Raji (cell line): ENCODE results near the gene ZSCAN5A.
A peak's percentile ranks its signal among the peaks of the same experiment; 100 is the strongest.

ENCODE experiments used
- POLR2A ChIP-seq: IDR thresholded peaks from 2 replicates; pipeline ENCODE4 v1.6.1; 2011; ENCODE audit warnings: low read depth, low read length, control low read depth; ENCODE audit not compliant: insufficient read depth

ZSCAN5A gene

DNA sequence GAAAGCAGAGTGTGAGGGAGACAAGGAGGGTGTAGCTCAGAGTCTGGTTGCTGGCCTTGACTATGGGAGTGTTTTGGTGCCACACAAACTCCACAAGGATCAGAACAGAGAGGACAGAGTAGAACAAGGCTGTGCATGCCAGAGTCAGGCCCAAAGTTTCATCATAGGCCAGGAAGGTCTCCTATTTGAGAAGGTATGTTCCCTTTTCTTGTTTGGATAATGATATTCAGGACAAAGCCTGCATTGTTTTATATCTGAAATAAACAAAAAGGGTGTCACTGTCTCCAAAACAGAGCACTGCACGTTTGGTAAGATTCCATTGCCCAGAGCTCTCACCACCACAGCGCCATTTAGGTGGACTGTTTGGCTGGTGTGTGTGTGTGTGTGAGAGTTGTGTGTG is 3.1 kb upstream of the ZSCAN5A start:
- no peak for TF ChIP-seq POLR2A

DNA sequence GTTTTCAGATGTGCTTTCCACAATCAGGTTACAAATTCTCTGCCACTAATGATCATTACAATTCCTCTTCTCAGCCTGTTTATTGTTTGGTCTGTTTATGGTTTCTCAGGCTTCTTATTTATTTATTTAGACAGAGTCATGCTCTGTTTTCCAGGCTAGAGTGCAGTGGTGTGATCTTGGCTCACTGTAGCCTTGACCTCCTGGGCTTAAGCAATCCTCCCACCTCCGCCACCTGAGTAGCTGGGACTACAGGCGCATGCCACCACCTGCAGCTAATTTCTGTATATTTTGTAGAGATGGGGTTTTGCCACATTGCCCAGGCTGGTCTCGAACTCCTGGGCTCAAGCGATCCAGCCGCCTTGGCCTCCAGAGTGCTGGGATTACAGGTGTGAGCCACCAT is 2.1 kb upstream of the ZSCAN5A start:
- TF ChIP-seq POLR2A: no peak

DNA sequence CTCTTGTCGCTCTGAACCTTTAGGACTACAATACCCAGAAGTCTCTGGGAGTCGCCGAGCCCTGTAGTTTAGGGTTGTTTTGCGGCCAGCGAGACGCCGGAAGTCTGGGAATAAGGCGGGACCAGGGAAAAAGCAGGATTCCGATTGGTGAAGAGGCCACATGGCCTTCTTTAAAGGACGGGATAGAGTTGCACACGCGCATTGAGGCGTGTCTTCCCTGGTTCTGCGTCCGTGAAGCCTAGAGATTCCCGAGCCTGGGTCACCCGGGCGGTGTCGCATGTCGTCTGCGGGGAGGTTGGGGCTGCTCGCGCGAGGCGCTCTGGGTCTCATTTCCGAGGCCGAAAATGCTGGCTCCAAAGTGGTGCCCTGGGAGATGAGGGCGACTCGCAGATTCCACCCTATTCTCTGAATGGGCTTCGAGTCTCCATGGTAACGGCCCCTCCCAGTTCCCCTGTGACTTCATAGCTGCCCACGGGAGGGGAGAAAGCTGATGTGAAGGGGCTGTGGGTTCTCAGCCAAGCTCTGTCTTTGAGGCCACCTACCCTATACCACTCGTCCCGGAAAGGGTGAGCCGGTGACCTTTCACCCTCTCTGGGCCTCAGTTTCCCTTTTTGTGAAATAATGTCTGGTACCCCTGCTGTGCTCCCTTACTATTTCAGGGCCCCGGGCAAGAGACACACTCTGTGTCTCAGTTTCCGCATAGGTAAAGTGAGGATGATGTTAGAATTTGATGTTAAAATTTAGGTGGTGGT is 614 bp upstream of the ZSCAN5A start:
- peak; percentile 51 for TF ChIP-seq POLR2A

DNA sequence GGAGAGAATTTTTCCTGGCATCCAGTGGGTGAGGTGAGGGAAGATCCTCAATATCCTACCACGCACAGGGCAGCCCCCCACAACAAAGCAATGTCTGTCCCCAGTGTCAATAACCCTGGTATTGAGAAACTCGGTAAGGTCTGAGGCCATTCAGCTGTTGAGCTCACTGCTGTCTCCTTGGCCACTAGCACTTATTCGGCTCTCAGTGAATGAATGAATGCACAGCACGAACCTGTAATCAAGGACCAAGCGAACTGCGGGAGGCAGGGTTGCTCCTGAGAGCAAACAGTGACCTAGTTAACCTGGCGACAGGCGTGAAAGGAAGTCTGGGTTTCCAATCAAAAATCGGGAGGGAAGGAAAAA is 640 bp downstream of the ZSCAN5A start:
- no peak for TF ChIP-seq POLR2A

GRCh38 chr19:56312787-56313657 is 1.6 kb downstream of the ZSCAN5A start:
- no peak for TF ChIP-seq POLR2A

GRCh38 chr19:56312342-56312741 is 2.3 kb downstream of the ZSCAN5A start:
- no peak for TF ChIP-seq POLR2A

GRCh38 chr19:56310462-56310861 is 4.2 kb downstream of the ZSCAN5A start:
- TF ChIP-seq POLR2A: no peak

- no peak for TF ChIP-seq POLR2A
These were observed 5.0 kb downstream of the ZSCAN5A start for GRCh38 chr19:56309511-56310185.

GRCh38 chr19:56308792-56309191 is 5.8 kb downstream of the ZSCAN5A start:
- no peak for TF ChIP-seq POLR2A

DNA sequence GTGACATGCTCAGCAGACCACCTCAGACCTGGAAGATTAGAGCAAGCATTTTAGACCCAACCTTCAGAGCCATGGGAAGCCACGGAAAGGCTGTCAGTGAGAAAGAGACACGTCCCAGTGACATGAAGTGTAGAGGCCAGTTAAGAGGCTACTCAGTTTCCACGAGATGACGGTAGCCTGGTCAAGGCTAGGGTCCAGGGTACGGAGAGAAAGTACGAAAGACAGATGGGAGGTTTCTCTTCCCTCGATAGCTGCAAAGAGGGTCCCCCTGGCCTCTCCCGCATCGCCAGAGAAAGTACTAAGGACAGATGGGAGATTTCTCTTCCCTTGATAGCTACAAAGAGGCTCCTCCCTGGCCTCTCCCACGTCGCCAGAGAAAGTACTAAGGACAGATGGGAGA is 8.6 kb downstream of the ZSCAN5A start:
- no peak for TF ChIP-seq POLR2A

DNA sequence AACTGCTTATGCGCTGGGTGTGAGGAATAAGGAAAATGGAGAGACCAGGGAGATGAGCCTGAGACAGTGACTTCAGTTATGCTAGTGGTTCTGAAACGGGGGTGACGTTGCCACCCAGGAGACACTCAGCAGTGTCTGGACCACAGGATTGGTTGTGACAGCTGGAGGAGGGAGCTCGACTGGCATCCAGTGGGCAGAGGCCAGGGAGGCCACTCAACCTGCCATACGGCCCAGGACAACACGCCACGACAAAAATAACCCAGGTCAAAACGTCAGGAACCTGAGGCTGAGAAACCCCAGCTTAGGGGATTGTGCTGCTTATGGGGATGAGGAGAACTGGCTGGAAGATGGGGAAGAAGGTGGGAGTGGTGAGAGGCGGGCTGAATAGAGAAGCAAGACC is 10.4 kb downstream of the ZSCAN5A start:
- TF ChIP-seq POLR2A: no peak

DNA sequence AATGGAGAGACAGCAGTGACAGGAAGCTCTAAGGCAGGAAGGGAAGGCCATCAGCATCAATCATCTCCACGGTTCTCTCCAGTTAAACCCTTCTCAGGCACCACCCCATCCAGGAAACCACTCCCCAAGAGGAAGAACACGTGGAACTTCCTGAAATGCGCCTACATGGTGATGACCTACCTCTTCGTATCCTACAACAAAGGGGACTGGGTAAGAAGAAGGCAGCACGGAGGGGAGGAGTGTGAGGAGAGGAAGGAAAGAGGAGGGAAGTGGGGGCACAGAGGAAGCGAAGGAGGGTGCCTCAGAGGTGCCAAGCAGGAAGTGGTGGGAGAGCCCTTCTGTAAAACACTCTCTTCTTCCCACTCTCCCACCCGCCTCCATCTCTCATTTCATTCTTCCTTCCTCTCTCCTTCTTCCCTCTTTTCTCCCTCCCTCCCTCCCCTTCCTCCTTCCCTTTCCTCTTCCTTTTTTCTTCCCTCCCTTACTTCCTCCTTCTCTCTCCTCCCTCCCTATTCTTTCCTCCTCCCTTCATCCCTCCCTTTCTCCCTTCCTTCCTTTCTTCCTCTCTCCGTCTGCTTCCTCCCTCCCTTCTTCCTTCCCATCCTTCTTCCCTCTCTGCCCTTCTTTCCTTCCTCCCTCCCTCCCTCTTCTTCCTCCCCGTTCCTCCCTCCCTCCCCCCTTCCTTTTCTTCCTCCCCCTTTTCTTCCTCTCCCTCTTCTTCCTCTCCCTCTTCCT is 12.6 kb downstream of the ZSCAN5A start:
- no peak for TF ChIP-seq POLR2A

DNA sequence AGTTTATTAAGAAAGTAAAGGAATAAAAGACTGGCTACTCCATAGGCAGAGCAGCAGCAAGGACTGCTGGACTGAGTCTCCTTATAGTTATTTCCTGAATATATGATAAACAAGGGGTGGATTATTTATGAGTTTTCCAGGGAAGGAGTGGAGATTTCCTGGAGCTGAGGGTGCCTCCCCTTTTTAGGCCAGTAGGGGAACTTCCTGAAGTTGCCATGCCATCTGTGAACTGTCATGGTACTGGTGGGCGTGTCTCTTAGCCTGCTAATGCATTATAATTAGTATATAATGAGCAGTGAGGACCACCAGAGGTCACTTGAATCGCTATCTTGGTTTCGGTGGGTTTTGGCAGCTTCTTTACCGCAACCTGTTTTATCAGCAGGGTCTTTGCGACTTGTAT is 13.5 kb downstream of the ZSCAN5A start:
- TF ChIP-seq POLR2A: no peak

DNA sequence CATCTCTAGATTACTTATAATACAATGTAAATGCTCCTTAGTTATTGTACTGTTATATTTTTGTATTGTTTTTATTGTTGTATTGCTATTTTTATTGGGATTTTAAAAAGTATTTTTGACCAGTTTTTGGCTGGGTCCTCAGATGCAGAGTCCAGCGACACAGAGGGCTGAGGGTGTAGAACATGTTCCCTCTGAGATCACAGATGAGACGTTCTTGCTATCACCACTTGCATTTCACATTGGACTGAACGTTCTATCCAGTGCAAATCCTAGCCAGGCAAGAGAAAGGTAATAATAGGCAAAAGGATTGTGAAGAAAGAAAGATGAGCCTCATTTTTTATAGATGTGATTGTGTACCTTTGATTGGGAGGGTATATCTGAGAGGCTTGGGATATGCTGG is 15.0 kb downstream of the ZSCAN5A start:
- no peak for TF ChIP-seq POLR2A

- TF ChIP-seq POLR2A: no peak
These were observed 17.6 kb downstream of the ZSCAN5A start for GRCh38 chr19:56297010-56297409.
